MM.1S (cell line): Measurements from ENCODE around the gene ZNF778.
"Not testable (repeated sequence)": the region's sequence is repeated elsewhere in the genome, so short reads cannot be mapped to it uniquely, and the experiment has no call there.

ENCODE experiments used
- DNase-seq: peaks from one replicate; pipeline ENCODE4 v3.0.0-alpha.2; 2015
- H2AFZ ChIP-seq: fragments of 300-600 bp; sonication (generic); 2 replicates; pipeline ENCODE4 v1.6.0; 2016; ENCODE audit warnings: antibody characterized with exemption, low read length
- H3F3A ChIP-seq: fragments of 300-600 bp; sonication (generic); 2 replicates; pipeline ENCODE4 v1.6.1; 2016; ENCODE audit warnings: mild to moderate bottlenecking, antibody characterized with exemption, low read length, moderate library complexity, mixed read lengths; ENCODE audit not compliant: insufficient read depth
- H3K27ac ChIP-seq: fragments of 300-600 bp; sonication (generic); 2 replicates; pipeline ENCODE4 v1.5.1; 2016; ENCODE audit warnings: mild to moderate bottlenecking, low read length
- H3K27me3 ChIP-seq: fragments of 300-600 bp; sonication (generic); replicated peaks from 2 replicates; pipeline ENCODE4 v1.6.0; 2016; ENCODE audit warnings: low read length; ENCODE audit not compliant: insufficient read depth
- H3K36me3 ChIP-seq: fragments of 300-600 bp; sonication (generic); replicated peaks from 2 replicates; pipeline ENCODE4 v1.6.1; 2016; ENCODE audit warnings: mild to moderate bottlenecking, low read length, mixed read lengths; ENCODE audit not compliant: insufficient read depth
- H3K4me1 ChIP-seq: fragments of 300-600 bp; sonication (generic); 2 replicates; pipeline ENCODE4 v1.6.1; 2016; ENCODE audit warnings: low read length, mixed read lengths
- H3K4me2 ChIP-seq: fragments of 300-600 bp; sonication (generic); 2 replicates; pipeline ENCODE4 v1.6.0; 2016; ENCODE audit warnings: low read depth, low read length
- H3K4me3 ChIP-seq: fragments of 300-600 bp; sonication (generic); 2 replicates; pipeline ENCODE4 v1.5.1; 2016; ENCODE audit warnings: low read length, mixed read lengths
- H3K79me2 ChIP-seq: fragments of 300-600 bp; sonication (generic); 2 replicates; pipeline ENCODE4 v1.6.1; 2016; ENCODE audit warnings: mixed run types, low read length, mixed read lengths
- H3K9ac ChIP-seq: fragments of 300-600 bp; sonication (generic); 2 replicates; pipeline ENCODE4 v1.6.1; 2016; ENCODE audit warnings: low read length, mixed read lengths
- H3K9me2 ChIP-seq: fragments of 300-600 bp; sonication (generic); replicated peaks from 2 replicates; pipeline ENCODE4 v1.6.1; 2016; ENCODE audit warnings: mild to moderate bottlenecking, low read length, mixed read lengths; ENCODE audit not compliant: insufficient read depth
- H3K9me3 ChIP-seq: fragments of 300-600 bp; sonication (generic); replicated peaks from 2 replicates; pipeline ENCODE4 v1.6.1; 2016; ENCODE audit warnings: mild to moderate bottlenecking, low read length, mixed read lengths; ENCODE audit not compliant: insufficient read depth
- H4K20me1 ChIP-seq: fragments of 300-600 bp; sonication (generic); 2 replicates; pipeline ENCODE4 v1.6.1; 2016; ENCODE audit warnings: mild to moderate bottlenecking, low read length, moderate library complexity, mixed read lengths; ENCODE audit not compliant: insufficient read depth
- EZH2 ChIP-seq: fragments of 300-600 bp; sonication (generic); optimal IDR thresholded peaks from 2 replicates; pipeline ENCODE3; 2017; ENCODE audit warnings: low read depth, mild to moderate bottlenecking, antibody characterized with exemption, low read length, mixed read lengths
- EZH2phosphoT487 ChIP-seq: fragments of 300-600 bp; sonication (generic); IDR thresholded peaks from 2 replicates; pipeline ENCODE4 v1.6.1; 2018; ENCODE audit warnings: antibody characterized with exemption, low read length
- TF ChIP-seq, protein P1 (sequence below): fragments of 300-600 bp; sonication (generic); IDR thresholded peaks from 2 replicates; pipeline ENCODE4 v1.5.1; 2016; ENCODE audit warnings: antibody characterized with exemption, low read length, mixed read lengths

ZNF778 gene

DNA sequence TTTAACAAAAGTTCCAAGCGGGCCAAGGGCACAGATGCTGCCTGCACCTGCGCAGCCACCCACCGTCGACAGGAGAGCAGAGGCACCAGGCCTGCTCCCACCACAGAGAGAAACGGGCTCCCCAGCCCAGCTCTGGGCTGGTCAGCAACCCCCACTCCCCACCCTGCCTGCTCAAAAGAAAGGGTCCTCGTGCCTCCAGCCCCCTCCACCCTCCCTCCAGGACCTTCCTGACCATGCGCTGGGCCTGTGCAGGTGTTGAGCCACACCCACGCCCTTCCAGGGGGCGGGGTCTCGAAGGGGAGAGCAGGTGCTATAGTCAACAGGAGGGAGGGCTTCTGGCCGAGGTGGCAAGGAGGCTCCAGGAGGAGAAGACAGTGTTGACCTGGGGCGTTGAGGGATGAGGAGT lies 25.3 kb downstream of the ZNF778 start:
- Histone ChIP-seq H3K9me2 (no peaks in the 10 kb centered on the region), H3K9me3 (no peaks in the 10 kb centered on the region), H4K20me1 (no peaks in the 10 kb centered on the region), H3K4me1 (no peaks in the 10 kb centered on the region), H3K9ac (no peak overlapping the region), H3K27me3 (no peaks in the 10 kb centered on the region), H3K4me2 (no peak overlapping the region), H3K36me3 (no peaks in the 10 kb centered on the region), H3K4me3 (no peak overlapping the region), H3K79me2 (no peaks in the 10 kb centered on the region), H3F3A (no peaks in the 10 kb centered on the region), H3K27ac (no peak overlapping the region), H2AFZ (no peak overlapping the region)
- DNase-seq = no peak
- TF ChIP-seq EZH2 = no peak
- no peak for TF ChIP-seq EZH2phosphoT487
- TF ChIP-seq, protein P1, sequence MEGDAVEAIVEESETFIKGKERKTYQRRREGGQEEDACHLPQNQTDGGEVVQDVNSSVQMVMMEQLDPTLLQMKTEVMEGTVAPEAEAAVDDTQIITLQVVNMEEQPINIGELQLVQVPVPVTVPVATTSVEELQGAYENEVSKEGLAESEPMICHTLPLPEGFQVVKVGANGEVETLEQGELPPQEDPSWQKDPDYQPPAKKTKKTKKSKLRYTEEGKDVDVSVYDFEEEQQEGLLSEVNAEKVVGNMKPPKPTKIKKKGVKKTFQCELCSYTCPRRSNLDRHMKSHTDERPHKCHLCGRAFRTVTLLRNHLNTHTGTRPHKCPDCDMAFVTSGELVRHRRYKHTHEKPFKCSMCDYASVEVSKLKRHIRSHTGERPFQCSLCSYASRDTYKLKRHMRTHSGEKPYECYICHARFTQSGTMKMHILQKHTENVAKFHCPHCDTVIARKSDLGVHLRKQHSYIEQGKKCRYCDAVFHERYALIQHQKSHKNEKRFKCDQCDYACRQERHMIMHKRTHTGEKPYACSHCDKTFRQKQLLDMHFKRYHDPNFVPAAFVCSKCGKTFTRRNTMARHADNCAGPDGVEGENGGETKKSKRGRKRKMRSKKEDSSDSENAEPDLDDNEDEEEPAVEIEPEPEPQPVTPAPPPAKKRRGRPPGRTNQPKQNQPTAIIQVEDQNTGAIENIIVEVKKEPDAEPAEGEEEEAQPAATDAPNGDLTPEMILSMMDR = no peak

DNA sequence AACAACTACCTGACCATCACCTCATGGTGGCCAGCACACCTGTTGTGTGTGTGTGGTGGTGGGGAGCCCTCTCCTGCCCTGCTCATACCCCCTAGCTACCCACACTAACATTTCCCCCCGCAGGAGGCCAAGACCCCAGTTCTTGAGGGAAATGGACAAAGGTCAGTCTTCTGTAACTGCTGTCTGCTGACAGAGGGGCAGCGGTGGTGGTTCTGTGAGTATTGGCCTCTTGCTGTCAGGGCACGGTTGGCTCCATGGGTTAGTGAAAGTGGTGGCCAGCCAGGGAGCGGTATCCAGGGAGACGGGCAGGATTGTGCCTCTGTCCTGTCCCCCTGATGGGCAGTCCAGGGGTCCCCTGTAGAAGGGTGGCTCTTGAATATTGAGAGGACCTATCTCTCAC lies 26.2 kb downstream of the ZNF778 start:
- TF ChIP-seq EZH2 (no peak), EZH2phosphoT487 (no peak)
- TF ChIP-seq, protein P1 = no peak
- DNase-seq = no peak
- Histone ChIP-seq H3K4me1 (no peaks in the 10 kb centered on the region), H3K9me3 (no peaks in the 10 kb centered on the region), H3K4me2 (no peak overlapping the region), H3K79me2 (no peaks in the 10 kb centered on the region), H3K27ac (no peak overlapping the region), H3K36me3 (no peaks in the 10 kb centered on the region), H3K27me3 (no peaks in the 10 kb centered on the region), H4K20me1 (no peaks in the 10 kb centered on the region), H2AFZ (no peak overlapping the region), H3K9me2 (no peaks in the 10 kb centered on the region), H3F3A (no peaks in the 10 kb centered on the region), H3K9ac (no peak overlapping the region), H3K4me3 (no peak overlapping the region)

DNA sequence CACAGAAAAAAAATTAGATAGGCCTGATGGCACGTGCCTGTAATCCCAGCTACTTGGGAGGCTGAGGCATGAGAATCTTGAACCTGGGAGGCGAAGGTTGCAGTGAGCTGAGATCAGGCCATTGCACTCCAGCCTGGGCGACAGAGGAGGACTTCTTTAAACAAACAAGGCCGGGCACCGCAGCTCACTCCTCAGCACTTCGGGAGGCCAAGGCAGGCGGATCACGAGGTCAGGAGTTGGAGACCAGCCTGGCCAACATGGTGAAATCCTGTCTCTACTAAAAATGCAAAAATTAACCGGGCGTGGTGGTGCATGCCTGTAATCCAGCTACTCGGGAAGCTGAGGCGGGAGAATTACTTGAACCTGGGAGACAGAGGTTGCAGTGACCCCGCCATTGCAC lies 26.8 kb downstream of the ZNF778 start:
- H3K27ac ChIP-seq, H3K27me3 ChIP-seq, H3K4me1 ChIP-seq, H3F3A ChIP-seq, H3K9me3 ChIP-seq, DNase-seq, H3K4me2 ChIP-seq, H3K36me3 ChIP-seq, H3K79me2 ChIP-seq, H2AFZ ChIP-seq, H3K9ac ChIP-seq, H4K20me1 ChIP-seq, H3K9me2 ChIP-seq, H3K4me3 ChIP-seq: not testable (repeated sequence)

DNA sequence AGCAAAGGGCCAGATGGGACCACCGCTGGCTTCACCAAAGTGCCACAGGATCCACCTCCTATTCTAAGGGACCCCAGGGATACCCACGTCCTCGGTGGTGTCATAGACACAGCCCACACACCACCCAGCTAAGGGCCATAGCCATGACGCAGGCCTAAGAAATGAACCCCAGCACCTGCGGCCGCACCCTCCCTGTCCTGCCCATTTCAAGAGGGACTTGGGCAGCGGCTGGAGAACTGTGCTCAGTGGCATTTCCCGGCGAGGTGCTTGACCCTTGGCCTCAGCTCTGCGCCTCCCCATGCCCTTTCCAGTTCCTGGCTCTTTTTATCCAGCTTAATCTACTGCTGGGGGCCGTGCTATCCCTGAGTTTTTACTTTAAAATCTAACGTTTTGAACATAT lies 27.3 kb downstream of the ZNF778 start:
- Histone ChIP-seq H3K9me2 (no peaks in the 10 kb centered on the region), H3K27ac (no peak overlapping the region), H3K4me1 (no peaks in the 10 kb centered on the region), H2AFZ (no peak overlapping the region), H3K4me2 (no peak overlapping the region), H3K4me3 (no peak overlapping the region), H3K9ac (no peak overlapping the region), H3K79me2 (no peaks in the 10 kb centered on the region), H3K36me3 (no peaks in the 10 kb centered on the region), H3K9me3 (no peaks in the 10 kb centered on the region), H4K20me1 (no peaks in the 10 kb centered on the region), H3K27me3 (no peaks in the 10 kb centered on the region), H3F3A (no peaks in the 10 kb centered on the region)
- no peak for DNase-seq
- TF ChIP-seq, protein P1 = no peak
- TF ChIP-seq EZH2phosphoT487 (no peak), EZH2 (no peak)
